Fibroblast of skin of abdomen (primary cell): ENCODE results near the gene C11orf52.

Experiments
- DNase-seq: peaks from one replicate; pipeline ENCODE4 v3.0.0-alpha.2; 2013

Gene C11orf52

DNA sequence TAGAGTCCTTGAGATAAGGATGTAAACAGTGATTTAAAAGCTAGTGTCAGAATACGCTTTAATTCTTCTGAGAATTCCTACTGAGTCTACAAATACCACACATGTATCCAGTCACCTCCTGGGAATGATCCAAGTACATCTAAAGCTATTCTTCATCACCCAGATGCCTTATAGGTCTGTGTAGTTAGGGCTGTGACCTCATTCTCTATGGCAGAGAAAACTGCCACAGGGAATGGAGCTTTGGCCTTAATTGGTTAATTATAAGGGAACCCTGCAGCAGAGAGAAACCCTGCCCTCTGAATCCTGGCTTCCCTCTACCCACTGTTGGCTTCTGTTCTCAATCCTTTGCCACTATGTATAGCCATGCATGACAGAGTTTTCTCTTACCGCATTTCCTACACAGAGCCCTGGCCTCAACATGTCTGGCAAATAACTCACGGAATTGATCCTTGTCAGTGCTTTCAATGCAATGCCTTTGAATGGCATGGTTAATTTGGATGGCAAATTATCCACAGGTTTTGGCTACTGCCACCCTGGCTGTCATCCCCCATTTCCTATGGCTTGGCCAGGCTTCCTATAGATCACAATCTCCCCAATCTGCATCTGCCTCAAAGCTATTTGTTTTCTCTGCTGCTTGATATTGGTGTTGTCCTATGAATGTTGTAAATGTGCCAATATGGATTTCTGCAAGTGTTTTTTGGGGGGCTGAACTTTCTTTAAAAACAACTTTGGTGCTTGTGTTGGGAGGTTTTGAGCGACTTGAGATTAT, 21.3 kb downstream of the C11orf52 start:
- DNase-seq: peak; percentile 93

DNA sequence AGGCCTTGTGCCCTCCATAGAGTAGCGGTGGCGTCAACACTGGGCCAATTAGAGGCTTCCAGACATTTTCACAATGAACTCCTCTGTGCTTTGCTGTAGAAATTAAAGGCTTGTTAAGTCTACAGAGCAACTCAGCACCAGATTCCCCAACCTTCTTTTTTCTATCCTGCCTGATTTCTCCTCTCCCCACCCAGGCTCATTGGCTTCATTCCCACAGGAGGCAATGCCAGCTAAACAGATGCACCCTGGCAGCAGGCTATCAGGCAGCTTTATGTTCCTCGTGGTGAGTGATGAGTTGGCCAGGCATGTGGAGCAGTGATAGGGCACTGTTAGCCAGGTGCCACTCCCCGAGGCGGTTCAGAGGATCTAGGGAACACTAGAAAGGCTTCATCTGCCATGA, 23.2 kb downstream of the C11orf52 start:
- DNase-seq: no peak

DNA sequence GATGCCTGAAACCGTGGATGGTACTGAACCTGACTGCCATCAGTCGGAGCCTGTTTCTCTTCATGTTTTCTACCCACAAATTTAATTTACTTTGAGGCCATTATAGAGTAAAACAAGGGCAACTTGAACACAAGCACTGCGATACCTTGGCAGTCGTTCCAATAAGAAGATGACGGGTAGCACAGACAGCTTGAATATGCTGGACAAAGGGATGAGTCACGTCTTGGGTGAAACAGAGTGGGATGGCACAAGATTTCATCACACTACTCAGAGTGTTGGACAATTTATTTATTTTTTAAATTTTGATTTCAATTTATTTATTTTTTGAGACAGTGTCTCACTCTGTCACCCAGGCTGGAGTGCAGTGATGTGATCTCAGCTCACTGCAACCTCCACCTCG, 24.1 kb downstream of the C11orf52 start:
- DNase-seq: no peak

DNA sequence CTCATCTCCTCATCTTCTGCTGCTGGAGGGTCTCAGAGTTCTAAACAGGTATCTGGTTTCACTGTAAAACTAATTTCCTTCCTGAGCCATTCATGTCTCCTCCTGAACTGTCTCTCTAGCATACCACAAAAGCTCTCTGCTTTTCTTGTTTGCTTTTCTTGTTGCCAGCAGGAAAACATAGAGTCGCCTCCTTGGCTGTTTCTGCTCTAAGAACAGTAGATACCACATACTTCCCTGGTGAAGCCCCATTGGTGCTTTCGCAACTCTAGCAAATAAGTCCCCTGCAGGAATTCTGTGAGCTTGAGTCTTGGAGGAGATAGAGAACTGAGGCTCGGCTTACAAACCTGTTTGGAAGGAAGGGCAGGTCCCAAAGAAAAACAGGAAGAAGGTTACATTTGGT, 25.4 kb downstream of the C11orf52 start:
- peak; percentile 76 for DNase-seq

DNA sequence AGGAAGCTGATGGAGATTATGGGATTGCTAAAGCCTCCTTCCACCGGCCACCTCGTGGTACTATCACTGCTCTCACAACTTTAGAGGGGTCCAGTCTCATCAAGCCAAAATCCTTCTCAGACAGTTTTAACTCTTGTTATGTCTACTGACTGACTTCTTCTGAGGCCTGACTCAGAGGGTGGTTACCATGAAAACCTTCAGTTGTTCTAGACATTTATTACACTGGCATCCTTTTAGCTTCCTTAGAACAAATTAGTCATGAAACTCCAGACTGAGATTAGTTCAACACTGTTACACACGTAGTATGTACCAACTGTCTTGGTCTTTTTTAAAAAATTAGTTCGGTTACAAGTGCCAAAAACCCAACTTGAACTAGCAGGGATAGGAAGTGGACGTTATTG, 25.9 kb downstream of the C11orf52 start:
- peak; percentile 88 for DNase-seq

DNA sequence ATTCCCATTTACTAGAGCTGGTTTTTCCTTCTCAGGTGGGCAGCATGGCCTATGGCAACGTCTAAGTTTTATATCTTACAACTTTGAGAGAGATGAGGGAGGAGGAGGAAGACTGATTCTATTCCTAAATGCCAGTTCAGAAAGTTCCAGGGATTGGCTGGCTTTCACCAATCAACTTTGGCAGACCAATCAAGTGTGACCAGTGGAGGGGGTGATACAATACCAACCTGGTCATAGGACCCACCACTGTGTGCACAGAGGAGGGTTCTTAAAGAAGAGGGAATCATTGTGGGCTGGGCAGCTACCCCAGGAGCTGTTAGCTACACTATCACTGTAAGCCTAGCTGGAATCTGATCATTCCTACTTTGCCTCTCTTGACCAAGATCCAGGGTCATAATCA, 26.5 kb downstream of the C11orf52 start:
- DNase-seq: no peak

DNA sequence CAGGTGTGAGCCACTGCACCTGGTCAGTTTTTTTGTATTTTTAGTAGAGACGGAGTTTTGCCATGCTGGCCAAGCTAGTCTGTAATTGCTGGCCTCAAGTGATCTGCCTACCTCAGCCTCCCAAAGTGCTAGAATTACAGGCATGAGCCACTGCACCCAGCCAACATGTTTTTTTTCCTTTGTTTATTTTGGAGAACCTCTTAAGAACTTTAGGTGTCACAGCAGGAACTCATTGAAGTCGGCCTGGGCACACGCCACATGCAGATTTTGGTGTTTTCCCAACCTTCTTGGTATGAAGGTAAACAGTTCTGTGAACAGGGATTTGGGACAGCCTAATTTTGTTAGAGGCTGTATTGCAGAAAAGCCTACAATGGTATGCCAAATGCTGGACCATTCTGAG, 27.8 kb downstream of the C11orf52 start:
- DNase-seq: no peak

DNA sequence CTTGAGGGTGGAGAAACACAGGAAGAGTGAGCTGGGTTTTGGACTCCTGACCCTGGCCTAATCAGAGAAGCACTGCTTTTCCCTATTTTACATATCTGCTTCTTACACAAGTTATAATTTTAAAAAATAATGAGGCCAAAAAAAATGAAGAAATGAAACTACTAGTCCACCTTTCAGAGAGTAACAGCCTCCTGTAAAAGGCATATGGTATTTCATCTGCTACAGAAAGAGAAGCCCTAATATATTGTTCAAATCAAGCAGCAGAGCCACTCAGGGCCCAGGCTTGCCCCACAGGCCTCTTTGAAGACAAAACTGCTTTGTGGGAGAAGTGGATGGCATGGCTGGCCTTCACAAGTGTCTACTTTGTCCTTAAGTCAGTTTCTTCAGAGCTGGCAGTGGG, 28.4 kb downstream of the C11orf52 start:
- DNase-seq: no peak

DNA sequence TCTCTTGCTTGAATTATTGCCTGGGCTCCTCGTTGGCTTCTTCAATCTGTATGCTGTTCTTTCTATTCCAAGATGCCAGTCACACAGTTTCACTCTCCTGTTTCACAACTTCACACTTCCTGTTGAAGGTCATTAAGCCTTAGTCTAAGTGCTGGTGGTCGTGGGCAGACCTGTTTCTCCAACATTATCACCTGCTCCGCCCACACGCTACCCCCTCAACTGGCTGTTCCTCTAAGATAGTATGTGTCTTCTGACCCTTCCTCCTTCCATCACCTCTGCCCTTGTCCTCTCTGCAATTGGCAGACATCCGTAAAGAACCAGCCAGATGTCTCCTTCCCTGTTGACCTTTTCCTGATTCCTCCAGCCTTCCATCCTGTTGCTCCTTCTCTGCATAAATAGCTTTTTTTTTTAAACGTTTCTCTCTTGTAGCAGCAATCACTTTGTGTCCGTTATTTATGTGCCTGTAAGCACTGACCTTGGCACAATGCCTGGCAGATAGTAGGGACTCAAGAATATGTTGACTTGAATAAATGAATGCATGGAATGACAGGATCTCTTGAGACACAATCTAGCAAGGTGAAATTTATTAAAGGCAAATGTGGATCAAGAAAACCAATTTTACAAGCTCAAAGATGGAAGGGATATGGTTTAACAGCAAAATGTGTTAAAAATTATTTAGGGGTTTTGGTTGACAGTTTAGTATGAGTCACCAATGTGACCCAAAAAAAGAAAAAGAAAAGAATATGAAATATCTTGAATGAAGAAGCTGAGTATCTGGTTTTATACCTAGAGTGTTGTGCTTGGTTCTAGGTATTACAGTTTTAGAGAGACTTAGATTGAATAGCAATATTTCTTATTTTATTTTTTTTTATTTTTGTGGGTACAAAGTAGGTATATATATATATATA, 31.1 kb downstream of the C11orf52 start:
- no peak for DNase-seq

DNA sequence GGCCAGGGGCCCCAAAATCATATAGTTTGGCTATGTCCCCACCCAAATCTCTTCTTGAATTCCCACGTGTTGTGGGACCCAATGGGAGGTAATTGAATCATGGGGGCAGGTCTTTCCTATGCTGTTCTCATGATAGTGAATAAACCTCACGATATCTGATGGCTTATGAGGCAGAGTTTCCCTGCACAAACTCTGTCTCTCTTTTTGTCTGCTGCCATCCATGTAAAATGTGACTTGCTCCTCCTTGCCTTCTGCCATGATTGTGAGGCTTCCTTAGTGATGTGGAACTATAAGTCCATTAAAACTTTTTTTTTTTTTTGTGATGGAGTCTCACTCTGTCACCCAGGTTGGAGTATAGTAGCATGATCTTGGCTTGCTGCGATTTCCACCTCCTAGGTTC, 32.9 kb downstream of the C11orf52 start:
- DNase-seq: no peak

DNA sequence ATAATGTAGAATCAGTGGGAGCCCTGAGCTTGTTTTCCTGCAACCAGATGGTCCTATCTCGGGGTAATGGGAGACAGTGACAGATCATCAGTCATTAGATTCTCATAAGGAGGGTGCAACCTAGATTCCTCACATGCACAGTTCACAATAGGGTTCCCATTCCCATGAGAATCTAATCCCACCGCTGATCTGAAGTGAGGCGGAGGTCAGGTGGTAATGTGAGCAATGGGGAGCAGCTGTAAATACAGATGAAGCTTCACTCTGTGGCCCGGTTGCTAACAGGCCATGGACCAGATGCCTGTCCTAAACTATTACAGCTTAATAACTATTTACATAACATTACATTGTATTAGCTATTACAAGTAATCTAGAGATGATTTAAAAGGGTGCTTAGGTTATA, 35.4 kb downstream of the C11orf52 start:
- no peak for DNase-seq

DNA sequence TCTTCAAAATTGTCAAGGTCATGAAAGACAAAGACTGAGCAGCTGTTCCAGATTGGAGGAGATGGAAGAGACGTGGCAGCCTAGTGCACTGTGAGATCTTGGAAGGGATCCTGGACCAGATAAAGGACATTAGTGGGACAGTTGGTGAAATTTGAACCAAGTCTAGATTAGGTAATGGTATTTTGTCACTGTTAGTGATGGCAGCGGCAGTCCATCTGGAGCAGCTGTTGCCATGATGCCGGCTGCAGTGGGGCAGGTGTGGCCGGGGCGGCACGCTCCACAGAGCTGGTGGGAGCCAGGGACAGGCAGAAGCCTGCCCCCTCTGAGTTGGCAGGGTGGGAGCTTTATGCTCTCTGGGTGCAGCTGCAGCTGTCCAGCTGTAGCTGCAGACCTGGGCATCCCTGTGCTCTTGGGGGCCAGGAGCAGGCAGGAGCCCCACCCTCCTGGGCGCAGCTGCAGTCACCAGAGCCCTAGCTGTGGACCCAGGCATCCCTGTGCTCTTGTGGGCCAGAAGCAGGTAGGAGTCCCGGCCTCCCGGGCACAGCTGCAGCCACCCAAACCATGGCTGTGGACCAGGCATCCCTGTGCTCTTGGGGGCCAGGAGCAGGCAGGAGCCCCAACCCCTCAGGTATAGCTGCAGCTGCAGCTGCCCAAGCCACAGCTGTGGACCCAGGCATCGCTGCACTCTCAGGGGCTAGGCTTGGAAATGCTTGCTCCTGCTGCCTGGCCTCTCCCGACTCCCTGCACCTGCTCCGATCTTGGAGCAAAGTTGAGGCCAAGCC, 39.1 kb downstream of the C11orf52 start:
- no peak for DNase-seq

DNA sequence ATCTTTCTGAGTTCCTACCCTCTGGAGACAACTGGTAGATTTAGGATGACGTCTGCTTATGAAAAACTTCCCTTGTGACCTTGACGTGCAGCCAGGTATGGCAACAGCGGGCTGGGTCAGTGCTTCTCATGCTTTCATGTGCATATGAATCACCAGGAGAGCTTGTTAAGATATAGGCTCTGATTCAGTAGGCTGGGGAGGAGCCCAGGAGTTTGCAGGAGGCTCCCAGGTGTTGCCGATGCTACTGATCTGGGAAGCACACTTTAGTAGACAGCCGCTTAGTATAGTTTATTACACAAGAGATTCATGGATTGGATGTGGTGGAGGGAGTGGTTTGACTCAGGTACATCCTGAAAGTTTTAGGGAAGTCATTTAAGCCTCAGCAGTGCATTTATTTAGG, 42.2 kb downstream of the C11orf52 start:
- no peak for DNase-seq

DNA sequence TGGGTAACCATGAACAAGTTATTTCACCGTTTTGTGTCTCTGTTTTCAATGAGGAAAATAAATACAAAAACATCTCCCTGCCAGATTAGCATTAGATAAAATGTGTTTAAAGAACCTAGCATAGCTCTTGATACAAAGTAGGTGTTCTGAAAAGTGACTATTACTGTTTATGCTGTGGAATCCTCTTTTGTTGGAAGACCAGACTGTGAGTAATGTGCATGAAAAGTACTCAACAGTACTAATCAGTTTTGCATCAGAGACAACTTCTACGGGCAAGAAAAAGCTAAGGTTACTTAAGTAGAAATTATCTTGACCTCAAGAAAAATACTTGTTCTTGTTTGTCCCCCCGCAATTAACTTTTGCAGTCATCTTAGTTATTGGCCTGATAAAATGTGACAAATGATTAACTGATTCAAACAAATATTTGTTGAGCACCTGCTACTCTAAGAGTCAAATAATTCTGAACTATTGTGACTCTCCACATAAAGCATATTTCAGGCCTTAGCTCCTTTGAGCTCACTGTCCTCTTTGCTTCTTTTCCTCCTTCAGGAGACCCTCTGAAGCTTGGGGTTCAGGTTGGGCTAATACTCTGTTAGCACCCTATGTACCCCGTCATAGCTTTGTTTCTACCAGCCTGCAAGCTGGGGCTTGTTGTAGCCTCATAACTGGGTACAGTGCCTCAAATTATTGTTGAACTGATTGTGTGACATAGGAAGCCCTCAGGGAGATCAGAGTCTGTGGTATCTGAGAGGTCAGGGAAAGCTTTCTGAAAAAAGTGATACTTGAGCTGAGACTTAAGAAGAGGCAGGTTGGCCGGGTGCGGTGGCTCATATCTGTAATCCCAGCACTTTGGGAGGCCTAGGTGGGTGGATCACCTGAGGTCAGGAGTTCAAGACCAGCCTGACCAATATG, 42.9 kb downstream of the C11orf52 start:
- no peak for DNase-seq

DNA sequence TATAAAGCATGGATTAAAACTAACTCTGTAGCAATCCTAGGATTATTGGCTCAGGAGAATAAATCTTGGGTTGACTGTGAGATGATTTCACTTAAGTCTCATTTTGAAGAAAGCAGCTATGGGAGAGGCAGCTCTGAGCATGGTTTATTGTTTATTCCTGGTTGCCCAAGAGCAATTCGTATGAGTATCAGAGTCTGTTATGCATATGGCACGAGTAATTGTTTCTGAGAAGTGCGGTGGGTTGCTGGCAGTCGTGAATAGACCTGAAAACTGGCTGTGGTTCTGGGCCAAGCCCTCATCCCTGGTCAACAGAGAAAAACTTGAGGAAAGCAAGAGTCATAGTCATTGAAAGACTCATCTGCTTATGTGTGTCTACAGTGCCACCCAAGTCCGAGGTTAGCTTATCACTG, 45.2 kb downstream of the C11orf52 start:
- no peak for DNase-seq

DNA sequence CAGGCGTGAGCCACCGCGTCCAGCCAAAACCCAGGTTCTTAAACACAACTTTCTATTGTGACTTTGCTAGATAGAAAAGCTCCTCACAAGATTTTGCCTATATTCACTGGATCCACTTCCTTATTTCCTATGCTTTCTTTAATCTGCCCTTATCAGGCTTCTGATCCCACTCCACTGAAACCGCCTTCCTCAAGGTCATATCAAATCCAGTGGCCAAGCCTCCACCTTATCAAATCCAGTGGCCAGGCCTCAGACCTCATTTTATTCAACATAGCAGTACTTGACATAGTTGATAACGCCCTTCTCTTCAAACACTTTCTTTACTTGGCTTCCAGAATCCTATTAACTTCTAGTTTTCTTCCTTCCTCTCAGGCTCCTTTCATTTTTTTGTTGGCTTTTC, 48.0 kb downstream of the C11orf52 start:
- DNase-seq: no peak

DNA sequence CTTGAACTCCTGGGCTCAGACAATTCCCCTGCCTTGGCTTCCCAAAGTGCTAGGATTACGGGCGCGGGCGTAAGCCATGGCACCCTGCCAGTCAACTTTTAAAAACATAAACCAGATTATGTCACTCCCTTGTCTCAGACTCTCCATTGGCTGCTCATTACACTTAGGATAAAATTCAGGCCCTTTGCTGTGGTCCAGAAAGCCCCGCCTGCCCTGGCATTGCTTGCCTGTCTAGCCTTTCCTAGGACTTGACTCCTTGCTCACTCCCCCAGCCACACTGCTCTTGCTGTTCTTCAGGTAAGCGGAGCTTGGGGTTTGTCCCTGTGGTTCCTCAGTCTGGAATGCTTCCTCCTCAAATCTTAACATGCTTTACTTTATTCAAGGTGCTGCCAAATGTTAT, 48.9 kb downstream of the C11orf52 start:
- DNase-seq: no peak

DNA sequence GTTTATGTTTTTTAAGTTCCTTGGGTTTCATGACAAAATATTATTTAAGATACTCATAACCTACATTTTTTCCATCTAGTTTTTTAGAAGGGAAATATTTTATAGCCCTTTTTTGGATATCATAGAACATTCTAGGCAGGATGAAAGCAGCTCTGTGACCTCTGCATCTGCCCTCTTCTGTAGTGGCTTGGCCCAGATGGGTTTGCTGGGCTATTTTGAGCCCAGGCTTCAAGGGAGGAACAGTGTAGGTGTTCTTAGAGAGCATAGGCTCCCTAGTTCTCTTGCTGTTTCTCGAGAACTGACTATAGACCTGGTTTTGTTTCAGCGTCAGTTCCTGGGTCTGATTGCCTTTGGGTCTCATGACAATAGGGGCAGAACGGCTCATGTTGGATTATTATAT, 50.6 kb downstream of the C11orf52 start:
- DNase-seq: no peak

DNA sequence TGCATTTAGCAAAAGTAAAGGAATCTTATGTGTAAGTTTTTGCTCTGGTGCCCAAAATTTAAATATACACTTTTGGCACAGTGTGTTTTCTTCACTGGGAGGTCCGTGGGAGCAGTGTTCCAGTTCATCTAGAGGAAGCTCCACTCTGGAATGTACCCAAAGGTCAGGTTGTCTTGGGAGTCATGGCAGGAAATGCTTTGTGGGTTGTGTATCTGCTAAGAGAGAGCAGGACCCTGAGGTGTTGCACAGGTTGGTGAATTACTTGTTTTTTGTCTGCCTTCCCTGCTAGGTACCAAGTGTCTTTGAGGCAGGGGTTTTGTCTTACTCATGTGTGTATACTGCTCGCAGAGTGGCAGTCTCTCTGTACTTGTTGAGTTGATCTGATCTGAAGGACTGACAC, 55.7 kb downstream of the C11orf52 start:
- DNase-seq: no peak

DNA sequence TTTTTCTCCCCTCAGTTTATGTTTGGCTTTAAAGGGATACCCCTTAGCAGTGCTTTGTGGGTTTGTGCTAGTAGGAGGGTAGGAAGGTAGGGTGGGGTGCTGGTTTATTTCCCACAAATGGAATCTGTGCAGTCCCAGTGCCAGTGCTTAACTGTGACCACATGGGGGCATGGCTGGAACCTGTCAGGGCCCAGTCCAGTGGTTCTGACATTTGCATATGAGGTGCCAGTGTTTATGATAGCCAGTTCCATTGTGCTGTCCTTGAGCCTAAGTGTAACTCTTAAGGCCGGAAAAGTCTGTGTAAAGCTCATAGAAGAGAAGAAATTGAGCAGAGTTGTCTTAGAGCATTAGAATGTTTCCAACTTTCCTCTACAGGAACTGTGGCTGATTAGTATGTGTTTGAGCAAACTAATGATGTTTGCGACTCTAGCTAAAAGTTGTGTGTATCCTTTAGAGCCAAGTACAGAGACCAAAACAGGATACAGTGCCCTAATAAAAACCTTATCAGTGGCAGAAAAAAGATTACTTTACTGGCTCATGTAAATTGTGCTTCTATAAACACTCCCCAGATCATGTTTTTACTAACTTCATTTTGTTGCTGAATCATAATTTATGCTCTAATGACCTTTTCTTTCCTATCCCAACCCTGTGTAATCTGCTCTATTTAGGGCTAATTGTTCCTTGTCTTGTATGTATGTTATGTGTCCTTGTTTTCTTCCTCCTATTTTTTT, 56.5 kb downstream of the C11orf52 start:
- DNase-seq: no peak

DNA sequence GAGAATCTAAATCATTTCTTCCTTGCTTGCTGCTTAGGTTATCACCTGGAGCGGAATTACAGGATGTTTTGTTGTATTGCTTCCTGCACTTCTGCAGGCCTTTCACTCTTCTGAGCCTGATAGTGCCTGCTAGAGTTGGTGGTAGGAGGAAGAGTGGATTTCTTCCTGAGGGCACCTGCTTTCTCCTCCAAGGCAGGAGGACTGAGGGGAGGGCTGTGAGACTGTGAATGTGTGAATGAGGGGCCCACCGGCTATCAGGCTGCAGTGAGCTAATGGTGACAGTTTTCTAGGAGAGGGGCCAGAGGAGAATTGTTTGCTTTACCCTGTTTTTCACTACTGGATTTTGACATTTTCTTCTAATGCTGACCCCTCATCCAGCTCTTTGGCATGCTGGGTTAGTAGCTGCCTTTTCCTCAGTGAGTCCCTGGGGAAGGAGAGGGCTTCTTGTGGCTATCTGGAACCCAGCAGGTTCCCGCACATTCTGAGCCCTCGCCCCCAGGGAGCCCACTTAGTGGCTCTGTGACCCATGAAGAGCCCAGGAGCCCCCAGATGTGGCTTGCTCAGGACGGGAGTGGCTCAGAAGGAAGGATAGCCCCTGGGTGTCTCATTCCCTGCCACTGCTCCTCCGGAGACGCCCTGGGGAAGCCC, 57.5 kb downstream of the C11orf52 start:
- DNase-seq: no peak
